A549 (cell line): ENCODE results near the gene ITSN2. TPM values are rescaled to one million over a fixed set of nuclear protein-coding genes. Genes with fewer than 3 reads are reported as not detected.

Experiments used
- ATAC-seq, 2 experiments: fragments of 200-7000 bp in 1 of 2; fragments of >200 bp in 1 of 2; cut with Nextera tagmentation in 1 of 2; cut with Tn5 transposase in 1 of 2; 3 replicates each; pipeline versions ENCODE4 v1.8.0 to v1.9.1; 2018 to 2020; ENCODE audit warnings: mild to moderate bottlenecking in 1 of 2, moderate library complexity in 1 of 2
- CTCF ChIA-PET: fragments of 300-600 bp; sonication (Branson Sonifier 250); formaldehyde crosslinking; extraction: SDS; loops from one replicate; lab custom pipeline; 2021; ENCODE audit warnings: antibody characterized with exemption, inconsistent platforms; lab: Yijun Ruan, JAX
- POLR2A ChIA-PET: fragments of 350-600 bp; formaldehyde crosslinking; extraction: SDS; loops from one replicate; lab custom pipeline; 2021; ENCODE audit warnings: antibody characterized with exemption, inconsistent platforms; lab: Yijun Ruan, JAX
- DNase-seq, 2 experiments: peaks; one replicate each; pipeline versions ENCODE4 v3.0.0 to v3.0.0-alpha.2; 2011 to 2016; ENCODE audit warnings: low read depth in 1 of 2, low spot score in 1 of 2
- FAIRE-seq: peaks from 2 replicates; lab custom pipeline; 2011; peaks lifted over from hg19 to GRCh38; lab: Jason Lieb, UNC
- H3K27ac ChIP-seq, 2 experiments: fragments of >200 bp; sonication (Bioruptor Twin); formaldehyde crosslinking; 3 replicates each; pipeline ENCODE4 v1.5.1; 2016 to 2017
- H3K4me1 ChIP-seq: fragments of >200 bp; sonication (Bioruptor Twin); formaldehyde crosslinking; 3 replicates; pipeline ENCODE4 v1.6.1; 2016
- H3K4me2 ChIP-seq: fragments of >200 bp; sonication (Bioruptor Twin); formaldehyde crosslinking; 3 replicates; pipeline ENCODE4 v1.6.1; 2016
- H3K4me3 ChIP-seq: fragments of >200 bp; sonication (Bioruptor Twin); formaldehyde crosslinking; 3 replicates; pipeline ENCODE4 v1.5.1; 2016
- H3K9me3 ChIP-seq: fragments of >200 bp; sonication (Bioruptor Twin); formaldehyde crosslinking; 3 replicates; pipeline ENCODE4 v1.6.1; 2016
- BHLHE40 ChIP-seq: IDR thresholded peaks from 2 replicates; pipeline ENCODE4 v1.6.1; 2012; ENCODE audit warnings: low read depth, low read length, inconsistent platforms
- CBX2 ChIP-seq: fragments of 200-600 bp; sonication (generic); IDR thresholded peaks from 2 replicates; pipeline ENCODE4 v1.6.1; 2016; ENCODE audit warnings: low read depth, mild to moderate bottlenecking, borderline replicate concordance
- CHD2 ChIP-seq: fragments of 150-350 bp; IDR thresholded peaks from 2 replicates; pipeline ENCODE4 v1.6.1; 2014; ENCODE audit warnings: low read length; ENCODE audit not compliant: partially characterized antibody
- EHF ChIP-seq: fragments of 250-450 bp; sonication (Bioruptor Pico); IDR thresholded peaks from 2 replicates; pipeline ENCODE4 v1.5.0; 2020; ENCODE audit warnings: mild to moderate bottlenecking
- FOSL2 ChIP-seq, 2 experiments: fragments of 450-650 bp in 1 of 2; fragments of >200 bp in 1 of 2; sonication (Bioruptor Twin) in 1 of 2; formaldehyde crosslinking; IDR thresholded peaks; 2 replicates each; pipeline versions ENCODE4 v1.5.0 to v1.6.1; 2016 to 2020; ENCODE audit warnings: mild to moderate bottlenecking in 1 of 2, moderate library complexity in 1 of 2
- FOXS1 ChIP-seq: fragments of 250-450 bp; sonication (Bioruptor Pico); IDR thresholded peaks from 2 replicates; pipeline ENCODE4 v1.5.0; 2020; ENCODE audit warnings: mild to moderate bottlenecking, moderate library complexity
- GATA3 ChIP-seq: IDR thresholded peaks from 2 replicates; pipeline ENCODE4 v1.6.1; 2012; ENCODE audit warnings: borderline replicate concordance
- HDAC2 ChIP-seq: fragments of 200-600 bp; sonication (generic); IDR thresholded peaks from 2 replicates; pipeline ENCODE4 v1.6.1; 2016
- HEYL ChIP-seq: fragments of 250-450 bp; sonication (Bioruptor Pico); IDR thresholded peaks from 2 replicates; pipeline ENCODE4 v1.8.0; 2021; ENCODE audit warnings: mild to moderate bottlenecking, moderate library complexity
- HOXB5 ChIP-seq: fragments of 250-450 bp; sonication (Bioruptor Pico); IDR thresholded peaks from 2 replicates; pipeline ENCODE4 v1.5.0; 2020; ENCODE audit warnings: mild to moderate bottlenecking, moderate library complexity
- KDM1A ChIP-seq: fragments of 200-600 bp; sonication (generic); IDR thresholded peaks from 2 replicates; pipeline ENCODE4 v1.6.1; 2016; ENCODE audit warnings: low read depth, mild to moderate bottlenecking
- KDM5A ChIP-seq: fragments of 200-600 bp; sonication (generic); IDR thresholded peaks from 2 replicates; pipeline ENCODE4 v1.6.1; 2016; ENCODE audit warnings: antibody characterized with exemption, mild to moderate bottlenecking
- MAFK ChIP-seq: fragments of 450-650 bp; IDR thresholded peaks from 2 replicates; pipeline ENCODE4 v1.6.1; 2014; ENCODE audit not compliant: partially characterized antibody
- MAZ ChIP-seq: fragments of 150-350 bp; IDR thresholded peaks from 2 replicates; pipeline ENCODE4 v1.6.1; 2014; ENCODE audit warnings: antibody characterized with exemption, low read depth, low read length, borderline replicate concordance
- NFE2L2 ChIP-seq: fragments of 150-350 bp; conservative IDR thresholded peaks from 2 replicates; pipeline ENCODE4 v1.6.1; 2014; ENCODE audit warnings: low read length
- NPAS2 ChIP-seq: fragments of 250-450 bp; sonication (Bioruptor Pico); IDR thresholded peaks from 2 replicates; pipeline ENCODE4 v1.8.0; 2022; ENCODE audit warnings: mild to moderate bottlenecking, moderate library complexity, borderline replicate concordance
- PHF8 ChIP-seq: fragments of 200-600 bp; sonication (generic); IDR thresholded peaks from 2 replicates; pipeline ENCODE4 v1.6.1; 2016; ENCODE audit warnings: low read depth, mild to moderate bottlenecking, antibody characterized with exemption, moderate library complexity, borderline replicate concordance
- RAD21 ChIP-seq, 2 experiments: fragments of >200 bp in 1 of 2; sonication (Bioruptor Twin) in 1 of 2; formaldehyde crosslinking in 1 of 2; IDR thresholded peaks in 1 of 2; conservative IDR thresholded peaks in 1 of 2; 2 replicates in 1 of 2; 3 replicates in 1 of 2; pipeline ENCODE4 v1.6.1; 2012 to 2018; ENCODE audit warnings: inconsistent platforms in 1 of 2
- RCOR1 ChIP-seq: fragments of 150-350 bp; IDR thresholded peaks from 2 replicates; pipeline ENCODE4 v1.6.1; 2014; ENCODE audit warnings: antibody characterized with exemption, low read length, low read depth
- RFX5 ChIP-seq: fragments of 450-650 bp; IDR thresholded peaks from 2 replicates; pipeline ENCODE4 v1.7.1; 2014; ENCODE audit warnings: antibody characterized with exemption, mild to moderate bottlenecking, moderate library complexity
- SMC3 ChIP-seq: fragments of >200 bp; sonication (Bioruptor Twin); formaldehyde crosslinking; IDR thresholded peaks from 3 replicates; pipeline ENCODE4 v1.6.1; 2018; ENCODE audit warnings: inconsistent platforms
- TP53 ChIP-seq: fragments of 250-450 bp; sonication (Bioruptor Pico); IDR thresholded peaks from 2 replicates; pipeline ENCODE4 v1.5.0; 2021; ENCODE audit warnings: mild to moderate bottlenecking, moderate library complexity
- ZC3H11A ChIP-seq: fragments of 450-650 bp; IDR thresholded peaks from 2 replicates; pipeline ENCODE4 v1.6.1; 2014; ENCODE audit warnings: antibody characterized with exemption, mild to moderate bottlenecking
- ZNF302 ChIP-seq: fragments of 250-450 bp; sonication (Bioruptor Pico); IDR thresholded peaks from 2 replicates; pipeline ENCODE4 v1.9.0; 2021; ENCODE audit warnings: inconsistent platforms, mild to moderate bottlenecking, moderate library complexity
- ZSCAN20 ChIP-seq: fragments of 250-450 bp; sonication (Bioruptor Pico); IDR thresholded peaks from 2 replicates; pipeline ENCODE4 v1.8.0; 2022; ENCODE audit warnings: mild to moderate bottlenecking, moderate library complexity
- WGBS: methylation state at CpG from one replicate; pipeline ENCODE4 v1.1.6; 2017; ENCODE audit errors: missing lambda C conversion rate; 5-methylcytosine and 5-hydroxymethylcytosine counted together
- polyA plus RNA-seq, 4 experiments: library from polyadenylated mRNA; depleted of rRNA in 3 of 4; stranded (reverse); fragments of >200 nt; fragmentation: RNase III in 1 of 4; extraction: RNeasy Plus Mini Kit Qiagen cat#74134 plus additional on column Dnase treatment in 1 of 4; gene quantifications; 2 replicates in 3 of 4; 3 replicates in 1 of 4; pipeline ENCODE4 v1.2.3, GENCODE V29; 2011 to 2017
- TF ChIP-seq, protein P1 (sequence below): fragments of 250-450 bp; sonication (Bioruptor Pico); IDR thresholded peaks from 2 replicates; pipeline ENCODE4 v1.5.0; 2021; ENCODE audit warnings: mild to moderate bottlenecking, moderate library complexity, borderline replicate concordance
- TF ChIP-seq, protein P2 (sequence below): fragments of >200 bp; sonication (Bioruptor Twin); formaldehyde crosslinking; IDR thresholded peaks from 3 replicates; pipeline ENCODE4 v1.5.1; 2016
- TF ChIP-seq, protein P3 (sequence below): IDR thresholded peaks from 2 replicates; pipeline ENCODE4 v1.6.1; 2012
- TF ChIP-seq, protein P4 (sequence below): fragments of >200 bp; sonication (Bioruptor Twin); formaldehyde crosslinking; IDR thresholded peaks from 2 replicates; pipeline ENCODE4 v1.6.1; 2016
- TF ChIP-seq, protein P5 (sequence below): IDR thresholded peaks from 2 replicates; pipeline ENCODE4 v1.6.1; 2012
- TF ChIP-seq, protein P6 (sequence below): fragments of 450-650 bp; IDR thresholded peaks from 2 replicates; pipeline ENCODE4 v1.6.1; 2014; ENCODE audit warnings: antibody characterized with exemption

Gene ITSN2
- polyA plus RNA-seq, 2 of the 4 experiments (the other 2 are of a cell fraction): 19.8 to 48.3 TPM

DNA sequence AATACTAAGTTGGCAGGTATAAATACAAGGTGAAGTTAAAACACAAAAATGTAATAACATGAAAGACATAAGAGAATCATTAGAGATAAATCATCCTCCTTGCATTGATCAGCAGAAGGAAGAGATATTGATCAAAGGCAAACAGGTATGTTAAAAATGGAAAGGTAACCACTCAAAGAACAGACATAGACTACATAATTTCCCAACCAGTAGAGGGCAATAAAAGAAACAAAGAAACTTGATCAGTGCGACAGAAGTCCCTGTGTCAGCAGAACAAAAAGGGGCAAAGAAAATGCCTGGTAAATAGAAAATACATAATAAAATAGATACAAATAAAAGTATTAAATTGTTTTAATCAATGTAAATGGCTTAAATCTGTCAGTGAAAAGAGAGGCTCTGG is 131.9 kb downstream of the ITSN2 start:
- Histone ChIP-seq H3K9me3 (no peaks in the 10 kb centered on the region), H3K4me1 (0 out of 3 replicates have a peak, but pooled peaks cover 5% of the 10 kb centered on the region), H3K4me3 (no peak overlapping the region), H3K27ac (no peak overlapping the region), H3K4me2 (no peak overlapping the region)
- POLR2A ChIA-PET: no interaction called here
- TF ChIP-seq HOXB5 (CRISPR knock-in tag): no peak
- TF ChIP-seq BHLHE40: no peak
- no peak for TF ChIP-seq KDM1A
- no peak for TF ChIP-seq FOSL2 (IDR thresholded peaks at IDR 0.05)
- TF ChIP-seq FOSL2 (CRISPR knock-in tag; IDR thresholded peaks at IDR 0.05): no peak
- TF ChIP-seq MAZ: no peak
- no peak for TF ChIP-seq HEYL (CRISPR knock-in tag)
- TF ChIP-seq SMC3: peak; percentile 59; the same call in 2 of the 3 replicates
- TF ChIP-seq RFX5: no peak
- TF ChIP-seq RAD21 (conservative IDR thresholded peaks at IDR 0.05 in 1 of 2, IDR thresholded peaks at IDR 0.05 in 1 of 2): peak; percentile 49 to 58
- TF ChIP-seq FOXS1: no peak
- TF ChIP-seq EHF (CRISPR knock-in tag): no peak
- TF ChIP-seq, protein P1, sequence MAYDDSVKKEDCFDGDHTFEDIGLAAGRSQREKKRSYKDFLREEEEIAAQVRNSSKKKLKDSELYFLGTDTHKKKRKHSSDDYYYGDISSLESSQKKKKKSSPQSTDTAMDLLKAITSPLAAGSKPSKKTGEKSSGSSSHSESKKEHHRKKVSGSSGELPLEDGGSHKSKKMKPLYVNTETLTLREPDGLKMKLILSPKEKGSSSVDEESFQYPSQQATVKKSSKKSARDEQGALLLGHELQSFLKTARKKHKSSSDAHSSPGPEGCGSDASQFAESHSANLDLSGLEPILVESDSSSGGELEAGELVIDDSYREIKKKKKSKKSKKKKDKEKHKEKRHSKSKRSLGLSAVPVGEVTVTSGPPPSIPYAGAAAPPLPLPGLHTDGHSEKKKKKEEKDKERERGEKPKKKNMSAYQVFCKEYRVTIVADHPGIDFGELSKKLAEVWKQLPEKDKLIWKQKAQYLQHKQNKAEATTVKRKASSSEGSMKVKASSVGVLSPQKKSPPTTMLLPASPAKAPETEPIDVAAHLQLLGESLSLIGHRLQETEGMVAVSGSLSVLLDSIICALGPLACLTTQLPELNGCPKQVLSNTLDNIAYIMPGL: no peak
- TF ChIP-seq HDAC2: no peak
- TF ChIP-seq NFE2L2: no peak
- no peak for TF ChIP-seq KDM5A
- TF ChIP-seq, protein P2, sequence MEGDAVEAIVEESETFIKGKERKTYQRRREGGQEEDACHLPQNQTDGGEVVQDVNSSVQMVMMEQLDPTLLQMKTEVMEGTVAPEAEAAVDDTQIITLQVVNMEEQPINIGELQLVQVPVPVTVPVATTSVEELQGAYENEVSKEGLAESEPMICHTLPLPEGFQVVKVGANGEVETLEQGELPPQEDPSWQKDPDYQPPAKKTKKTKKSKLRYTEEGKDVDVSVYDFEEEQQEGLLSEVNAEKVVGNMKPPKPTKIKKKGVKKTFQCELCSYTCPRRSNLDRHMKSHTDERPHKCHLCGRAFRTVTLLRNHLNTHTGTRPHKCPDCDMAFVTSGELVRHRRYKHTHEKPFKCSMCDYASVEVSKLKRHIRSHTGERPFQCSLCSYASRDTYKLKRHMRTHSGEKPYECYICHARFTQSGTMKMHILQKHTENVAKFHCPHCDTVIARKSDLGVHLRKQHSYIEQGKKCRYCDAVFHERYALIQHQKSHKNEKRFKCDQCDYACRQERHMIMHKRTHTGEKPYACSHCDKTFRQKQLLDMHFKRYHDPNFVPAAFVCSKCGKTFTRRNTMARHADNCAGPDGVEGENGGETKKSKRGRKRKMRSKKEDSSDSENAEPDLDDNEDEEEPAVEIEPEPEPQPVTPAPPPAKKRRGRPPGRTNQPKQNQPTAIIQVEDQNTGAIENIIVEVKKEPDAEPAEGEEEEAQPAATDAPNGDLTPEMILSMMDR: peak; percentile 70
- TF ChIP-seq CBX2: no peak
- TF ChIP-seq, protein P3, sequence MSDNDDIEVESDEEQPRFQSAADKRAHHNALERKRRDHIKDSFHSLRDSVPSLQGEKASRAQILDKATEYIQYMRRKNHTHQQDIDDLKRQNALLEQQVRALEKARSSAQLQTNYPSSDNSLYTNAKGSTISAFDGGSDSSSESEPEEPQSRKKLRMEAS: no peak
- TF ChIP-seq ZSCAN20 (CRISPR knock-in tag): no peak
- TF ChIP-seq, protein P4, sequence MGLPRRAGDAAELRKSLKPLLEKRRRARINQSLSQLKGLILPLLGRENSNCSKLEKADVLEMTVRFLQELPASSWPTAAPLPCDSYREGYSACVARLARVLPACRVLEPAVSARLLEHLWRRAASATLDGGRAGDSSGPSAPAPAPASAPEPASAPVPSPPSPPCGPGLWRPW: no peak
- no peak for TF ChIP-seq PHF8
- peak; percentile 83 for TF ChIP-seq MAFK
- TF ChIP-seq ZC3H11A: no peak
- no peak for TF ChIP-seq ZNF302
- TF ChIP-seq TP53 (CRISPR knock-in tag): no peak
- TF ChIP-seq, protein P5, sequence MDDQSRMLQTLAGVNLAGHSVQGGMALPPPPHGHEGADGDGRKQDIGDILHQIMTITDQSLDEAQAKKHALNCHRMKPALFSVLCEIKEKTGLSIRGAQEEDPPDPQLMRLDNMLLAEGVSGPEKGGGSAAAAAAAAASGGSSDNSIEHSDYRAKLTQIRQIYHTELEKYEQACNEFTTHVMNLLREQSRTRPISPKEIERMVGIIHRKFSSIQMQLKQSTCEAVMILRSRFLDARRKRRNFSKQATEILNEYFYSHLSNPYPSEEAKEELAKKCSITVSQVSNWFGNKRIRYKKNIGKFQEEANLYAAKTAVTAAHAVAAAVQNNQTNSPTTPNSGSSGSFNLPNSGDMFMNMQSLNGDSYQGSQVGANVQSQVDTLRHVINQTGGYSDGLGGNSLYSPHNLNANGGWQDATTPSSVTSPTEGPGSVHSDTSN: no peak
- TF ChIP-seq NPAS2 (CRISPR knock-in tag): no peak
- no peak for TF ChIP-seq GATA3
- TF ChIP-seq, protein P6, sequence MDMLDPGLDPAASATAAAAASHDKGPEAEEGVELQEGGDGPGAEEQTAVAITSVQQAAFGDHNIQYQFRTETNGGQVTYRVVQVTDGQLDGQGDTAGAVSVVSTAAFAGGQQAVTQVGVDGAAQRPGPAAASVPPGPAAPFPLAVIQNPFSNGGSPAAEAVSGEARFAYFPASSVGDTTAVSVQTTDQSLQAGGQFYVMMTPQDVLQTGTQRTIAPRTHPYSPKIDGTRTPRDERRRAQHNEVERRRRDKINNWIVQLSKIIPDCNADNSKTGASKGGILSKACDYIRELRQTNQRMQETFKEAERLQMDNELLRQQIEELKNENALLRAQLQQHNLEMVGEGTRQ: no peak
- TF ChIP-seq RCOR1: no peak
- no peak for TF ChIP-seq CHD2
- 21% methylated on average over 1 of the region's 1 CpG for WGBS
- no peak for FAIRE-seq
- ATAC-seq: peak; percentile 64 to 76; a peak in 3 of 6 replicates
- peak; percentile 25 to 28 for DNase-seq
- CTCF ChIA-PET: interaction anchor here (0.7 to 1.4 kb wide), 5 partner anchors 13 to 154 kb away, joined by 3 to 5 read pairs (median 3); no protein-coding TSS in a partner anchor
